CMK (cell line): ENCODE data around the gene GSG1L.

Source experiments
- DNase-seq: peaks from one replicate; pipeline ENCODE4 v3.0.0-alpha.2; 2010; ENCODE audit warnings: low read depth

Gene GSG1L

GRCh38 chr16:28063591-28064061, at the start of gene GSG1L:
Gene GSG1L, minus strand, starts transcription at chr16:28063714. Its CDS starts 290 bp downstream, at chr16:28063424.
- no peak for DNase-seq

- DNase-seq: no peak
These were observed 49.4 kb upstream of the GSG1L start for GRCh38 chr16:28112908-28113307.

GRCh38 chr16:28110977-28111376, 47.5 kb upstream of the GSG1L start:
- no peak for DNase-seq

GRCh38 chr16:28110479-28110878, 47.0 kb upstream of the GSG1L start:
- DNase-seq: peak; percentile 53

DNA sequence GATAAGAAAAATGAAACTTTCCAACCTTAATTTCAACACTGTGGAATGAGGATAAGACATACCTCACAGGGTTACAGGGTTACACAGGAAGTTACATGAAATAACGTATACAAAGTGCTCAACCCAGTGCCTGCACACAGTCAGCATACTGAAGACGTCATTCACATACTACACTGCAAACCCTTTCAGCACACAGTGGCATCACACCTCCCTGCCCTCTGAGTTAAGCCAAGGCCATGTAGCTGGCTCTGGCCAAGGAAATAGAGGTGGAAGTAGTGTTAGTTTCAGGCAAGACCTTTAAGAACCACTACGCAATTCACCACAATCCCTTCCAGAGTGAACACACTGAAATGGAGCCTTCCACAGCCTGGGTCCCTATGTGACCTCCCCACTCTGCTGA, 46.6 kb upstream of the GSG1L start:
- DNase-seq: no peak

DNA sequence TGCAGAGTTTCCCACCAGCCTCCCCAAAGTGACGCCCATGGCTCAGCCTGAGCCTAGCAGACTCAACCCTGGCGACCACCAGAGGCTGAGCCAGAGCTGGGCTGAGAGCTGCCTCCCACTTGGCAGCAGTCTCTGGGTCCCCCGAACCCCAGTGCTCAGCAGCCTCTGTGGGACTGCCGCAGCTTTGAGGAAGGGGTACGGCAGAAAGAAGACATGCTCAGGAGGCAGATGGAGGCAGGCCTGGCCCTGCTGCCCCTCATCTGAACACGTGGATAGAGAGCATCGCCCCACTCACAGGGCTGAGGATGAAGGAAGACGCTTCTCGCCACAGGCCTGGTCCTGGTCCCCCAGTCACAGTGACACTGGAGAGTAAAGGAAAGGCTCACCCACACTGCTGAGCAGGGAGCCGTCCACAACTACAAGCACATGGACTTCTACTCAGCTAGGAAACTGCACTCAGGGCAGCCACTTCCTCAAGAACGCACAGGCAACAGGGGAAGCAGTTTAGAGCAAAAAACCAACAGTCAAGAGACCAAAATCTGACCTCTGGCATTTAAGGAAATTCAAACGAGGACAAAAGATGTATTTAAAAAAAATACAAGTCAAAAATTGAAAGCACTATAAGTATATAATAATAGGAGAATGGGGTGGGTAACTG, 45.2 kb upstream of the GSG1L start:
- DNase-seq: no peak

- DNase-seq: no peak
These were observed 43.7 kb upstream of the GSG1L start for GRCh38 chr16:28107232-28107631.

GRCh38 chr16:28106467-28107215, 43.1 kb upstream of the GSG1L start:
- no peak for DNase-seq

DNA sequence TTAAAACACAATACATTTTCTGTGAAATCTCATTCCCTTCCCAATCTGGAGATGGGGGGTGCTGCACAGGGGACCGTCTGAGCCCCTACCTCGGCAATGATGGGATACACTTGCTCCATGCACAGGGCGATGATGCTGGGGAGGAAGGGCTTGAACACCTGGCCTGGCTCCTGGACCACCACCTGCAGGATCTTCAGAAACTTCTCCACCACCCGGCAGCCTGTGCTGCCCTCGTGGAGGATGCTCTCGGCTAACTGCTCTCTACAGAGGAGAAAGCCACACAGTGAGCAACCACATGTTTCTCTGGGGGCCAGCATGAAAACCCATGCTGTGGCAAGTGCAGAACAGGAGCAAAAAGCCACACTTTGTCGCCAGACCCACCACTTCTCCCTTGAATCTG, 42.4 kb upstream of the GSG1L start:
- DNase-seq: no peak

- DNase-seq: no peak
These were observed 41.8 kb upstream of the GSG1L start for GRCh38 chr16:28105297-28105696.

DNA sequence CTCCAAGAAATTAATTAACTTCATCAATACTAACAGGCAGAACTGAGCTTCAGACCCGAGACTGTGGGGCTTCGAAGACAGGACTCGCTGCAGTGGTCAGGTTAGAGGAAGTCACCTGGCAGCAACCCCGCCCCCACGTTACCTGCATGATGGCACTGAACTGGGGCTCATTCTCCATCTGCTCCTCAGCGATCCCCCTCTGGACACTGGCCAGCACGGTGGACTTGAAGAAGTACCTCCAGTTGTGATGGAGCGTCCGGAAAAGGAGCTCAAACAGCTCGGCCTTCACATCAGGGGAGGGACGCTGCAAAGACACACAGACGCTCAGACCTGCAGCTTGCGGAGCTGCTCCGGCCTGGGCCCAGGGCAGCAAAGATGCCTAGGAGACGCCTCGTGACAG, 40.9 kb upstream of the GSG1L start:
- DNase-seq: no peak

DNA sequence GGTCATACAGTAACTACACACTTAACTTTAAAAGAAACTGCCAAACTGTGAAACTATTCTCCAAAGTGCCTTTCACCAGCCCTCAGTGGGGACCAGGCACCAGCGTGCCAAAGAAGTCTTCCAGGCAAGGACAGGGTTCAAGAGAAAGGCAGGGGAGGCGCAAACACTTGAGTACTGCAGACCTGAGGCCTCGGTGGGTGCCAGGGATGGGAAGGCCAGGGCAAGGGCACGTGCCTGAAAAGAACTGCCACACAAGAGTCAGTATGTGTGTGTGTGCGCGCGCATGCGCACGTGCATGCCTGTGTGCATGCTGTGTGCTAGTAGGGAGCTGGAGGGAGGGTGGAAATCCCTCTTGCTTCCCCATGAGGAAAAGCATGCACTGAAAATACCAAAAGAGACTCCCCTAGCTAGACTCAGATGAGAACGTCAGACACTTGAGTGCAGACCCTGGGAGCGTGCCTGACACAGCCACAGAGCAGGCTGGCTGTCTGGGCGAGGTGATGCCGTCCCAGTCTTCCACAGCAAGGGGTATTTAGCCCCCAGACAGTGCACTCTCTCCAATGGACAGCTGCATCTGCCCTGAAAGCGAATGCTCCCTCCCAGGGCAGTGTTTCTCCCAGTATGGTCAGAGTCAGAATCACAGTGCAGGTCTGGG, 40.1 kb upstream of the GSG1L start:
- DNase-seq: no peak

DNA sequence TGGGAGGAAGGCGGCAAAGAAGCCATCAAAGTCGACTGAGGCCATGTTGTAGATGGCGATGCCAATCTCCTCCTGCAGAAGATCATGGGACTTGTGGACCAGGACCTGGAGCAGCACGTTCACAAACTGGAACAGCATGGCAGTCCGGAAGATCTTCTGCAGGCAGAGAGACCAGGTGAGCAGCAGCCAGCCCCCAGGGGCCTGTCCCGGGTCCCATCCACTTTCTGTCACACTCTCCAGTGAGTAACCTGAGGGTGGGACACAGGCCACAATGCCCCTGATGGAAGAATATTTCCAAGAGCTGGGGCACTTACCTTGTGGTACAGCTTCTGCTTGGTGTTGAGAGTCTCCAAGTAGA, 38.0 kb upstream of the GSG1L start:
- DNase-seq: no peak

GRCh38 chr16:28100810-28101532, 37.5 kb upstream of the GSG1L start:
- DNase-seq: no peak

DNA sequence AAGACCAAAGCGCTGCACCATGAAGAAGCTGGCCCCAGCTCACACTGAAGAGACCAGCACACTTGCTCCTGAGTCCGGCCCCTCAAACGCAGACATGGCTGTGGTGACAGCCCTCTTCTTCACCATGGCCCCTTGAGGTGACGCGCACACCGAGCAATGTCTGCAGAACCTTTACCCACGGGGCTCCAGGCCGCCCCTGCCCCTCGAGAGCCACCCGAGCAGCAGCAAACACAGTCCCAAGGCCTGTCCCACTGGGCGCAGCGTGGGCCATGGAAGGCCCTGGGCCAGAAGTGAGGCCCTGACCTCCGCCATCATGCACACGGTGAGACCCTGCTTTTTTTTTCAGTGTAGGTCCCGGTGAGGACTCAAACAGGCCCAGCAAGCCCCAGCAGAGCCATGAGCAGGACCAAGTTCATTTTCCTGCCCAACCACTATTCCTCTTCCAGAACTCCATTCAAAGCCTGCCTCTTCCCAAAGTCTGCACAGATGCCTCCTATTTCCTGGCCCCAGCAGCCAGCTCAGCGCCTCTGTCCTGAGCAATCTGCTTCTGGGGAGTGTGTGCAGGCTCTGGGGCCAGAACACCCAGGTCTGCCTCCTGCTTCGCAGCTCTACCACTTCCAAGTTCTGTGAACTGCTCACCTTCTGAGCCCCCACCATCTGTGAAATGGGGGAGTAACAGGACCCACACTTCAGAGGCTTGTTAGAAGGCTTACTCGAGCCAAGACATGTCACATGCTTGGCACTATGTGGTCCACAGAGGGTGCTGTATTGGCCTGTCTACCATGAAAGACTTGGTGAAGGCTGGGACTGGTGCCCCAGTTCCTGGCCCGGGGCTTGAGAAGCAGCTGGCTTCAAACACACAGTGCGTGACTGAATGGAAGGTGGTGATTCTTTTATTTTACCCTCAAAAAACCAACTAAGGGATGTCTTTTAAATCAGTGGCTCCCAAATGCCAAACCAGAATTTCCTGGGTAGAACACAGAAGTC, 35.7 kb upstream of the GSG1L start:
- DNase-seq: no peak

DNA sequence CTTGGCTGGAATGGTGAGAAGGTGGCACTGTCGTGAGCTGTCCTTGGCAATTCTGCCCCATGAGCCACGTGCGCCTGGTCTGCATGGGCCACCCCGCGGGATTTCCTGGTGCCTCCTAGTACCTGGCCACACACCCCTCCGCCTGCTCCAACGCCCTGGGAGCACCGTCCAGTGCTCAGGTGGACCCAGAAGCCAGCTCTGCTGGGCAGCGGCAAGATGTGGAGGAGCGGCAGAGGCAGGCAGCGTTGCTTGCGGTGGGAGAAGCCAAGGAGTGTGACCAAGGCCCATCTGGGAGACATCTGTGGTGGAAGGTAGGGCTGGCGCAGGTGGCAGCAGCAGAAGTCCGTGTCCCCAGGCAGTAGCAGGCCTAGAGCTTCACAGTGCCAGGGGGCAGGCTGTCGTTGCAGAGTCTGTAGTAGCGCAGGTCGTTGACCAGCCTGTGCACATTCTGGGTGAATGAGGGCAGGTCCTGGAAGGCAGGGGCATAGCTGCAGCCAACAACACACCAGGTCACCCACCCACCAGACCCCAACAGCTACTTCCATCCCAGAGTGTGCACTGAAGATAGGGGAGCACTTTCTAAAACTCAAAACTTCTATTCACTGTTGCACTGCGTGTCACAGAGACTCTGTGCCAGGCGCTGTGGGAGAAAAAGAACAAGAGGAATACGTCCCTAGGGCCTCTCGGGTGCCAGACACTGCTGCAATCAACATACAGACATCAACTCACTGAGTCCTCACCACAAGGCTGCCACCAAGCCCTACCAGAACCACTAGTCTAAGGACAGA, 34.9 kb upstream of the GSG1L start:
- DNase-seq: no peak

DNA sequence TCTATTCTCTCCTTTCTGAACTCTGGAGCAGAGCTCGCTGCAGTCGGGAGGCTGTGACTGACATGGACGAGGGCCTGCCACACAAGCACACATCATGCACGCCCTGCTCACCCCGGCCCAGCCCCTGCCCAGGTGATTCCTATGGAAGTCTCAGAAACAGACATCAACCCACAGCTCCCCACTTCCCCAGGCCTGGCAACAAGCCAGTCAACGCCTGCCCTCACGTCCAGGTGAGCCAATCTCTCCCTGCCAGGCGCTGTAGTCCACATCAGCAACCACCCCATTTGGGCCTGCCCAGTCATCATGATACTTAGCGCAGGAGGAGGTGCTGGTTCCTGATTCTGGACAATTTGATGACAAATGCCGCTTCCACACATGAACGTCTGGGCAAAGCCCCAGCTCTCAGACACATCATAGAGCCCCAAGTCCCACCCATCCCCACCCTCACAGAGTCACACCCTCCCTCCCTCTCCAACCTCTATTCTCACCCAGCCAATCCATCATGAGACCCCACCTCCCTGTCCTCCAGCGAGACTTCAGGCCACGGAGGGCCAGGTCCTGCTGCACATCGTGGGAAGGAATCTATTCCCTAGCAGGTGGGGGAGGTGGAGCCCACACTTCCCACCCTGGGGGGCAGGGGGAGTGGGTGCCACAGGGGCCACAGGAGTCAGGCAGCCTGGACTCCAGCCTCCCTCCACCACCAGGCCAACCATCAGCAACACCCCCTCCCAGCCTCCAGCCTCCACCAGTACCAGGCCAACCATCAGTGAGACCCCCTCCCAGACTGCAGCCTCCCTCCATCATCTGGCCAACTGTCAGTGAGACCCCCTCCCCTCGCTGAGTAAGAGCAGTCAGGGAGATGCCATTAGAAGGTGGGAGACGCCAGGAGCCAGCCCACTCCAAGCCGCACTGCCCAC, 33.7 kb upstream of the GSG1L start:
- no peak for DNase-seq

- no peak for DNase-seq
These were observed 29.8 kb upstream of the GSG1L start for GRCh38 chr16:28093385-28093725.

DNA sequence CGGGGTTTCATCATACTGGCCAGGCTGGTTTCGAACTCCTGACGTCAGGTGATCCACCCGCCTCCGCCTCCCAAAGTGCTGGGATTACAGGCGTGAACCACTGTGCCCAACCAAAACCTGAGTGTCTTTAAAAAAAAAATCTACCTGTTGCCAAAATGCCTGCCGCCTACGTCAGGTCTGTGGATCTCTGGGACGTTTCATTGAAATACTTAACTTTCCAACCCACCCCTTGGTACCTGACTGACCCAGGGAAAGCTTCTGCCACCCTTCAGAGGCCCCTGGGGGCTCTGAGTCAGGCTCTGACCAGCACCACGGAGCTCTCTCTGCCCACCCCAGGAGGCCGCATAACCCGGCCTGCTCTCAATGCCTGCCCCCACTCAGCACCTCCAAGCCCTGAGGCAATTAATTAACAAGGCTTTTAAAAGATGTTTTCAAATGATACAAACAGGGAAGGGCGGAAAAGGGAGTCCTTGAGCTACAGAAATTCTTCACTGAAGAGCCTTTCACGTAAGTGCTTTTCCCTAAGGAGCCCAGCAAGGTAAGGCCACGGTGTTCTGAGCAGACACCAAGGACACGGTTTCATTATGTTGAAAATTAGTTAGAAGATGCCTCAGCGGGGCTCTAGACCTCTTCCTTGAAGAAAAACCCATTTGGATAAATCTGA, 29.3 kb upstream of the GSG1L start:
- DNase-seq: no peak
